Activated naive CD8-positive, alpha-beta T cell treated with anti-CD3 and anti-CD28 coated beads, Interleukin-2, amount 10 ng/mL, durations not matched to agents 7 days and 5 days (primary cell): Measurements from ENCODE around the gene WHAMM. TPM values are rescaled to one million over a fixed set of nuclear protein-coding genes. Genes with fewer than 3 reads are reported as not detected.

Experiments
- ATAC-seq: fragments of 150-1000 bp; cut with Tn5 transposase; one replicate; pipeline ENCODE4 v1.10.0; 2021; ENCODE audit warnings: low read depth, moderate library complexity
- POLR2A ChIA-PET: fragments of 350-600 bp; sonication (Branson Sonifier 250); formaldehyde crosslinking; loops from one replicate; lab custom pipeline; 2021; ENCODE audit warnings: antibody characterized with exemption; lab: Charles Lee
- DNase-seq: peaks from one replicate; pipeline ENCODE4 v3.0.0; 2021
- H3K27ac Mint-ChIP-seq: one replicate; pipeline ENCODE4 v1.8.0; 2022; ENCODE audit warnings: mild to moderate bottlenecking, mixed read lengths
- H3K27me3 Mint-ChIP-seq: one replicate; pipeline ENCODE4 v1.8.0; 2022; ENCODE audit warnings: mild to moderate bottlenecking, moderate library complexity, mixed read lengths
- H3K36me3 Mint-ChIP-seq: one replicate; pipeline ENCODE4 v1.8.0; 2021; ENCODE audit warnings: mild to moderate bottlenecking, mixed read lengths
- H3K4me1 Mint-ChIP-seq: one replicate; pipeline ENCODE4 v1.8.0; 2021; ENCODE audit warnings: mixed read lengths
- H3K4me3 Mint-ChIP-seq: one replicate; pipeline ENCODE4 v1.8.0; 2022; ENCODE audit warnings: mild to moderate bottlenecking, moderate library complexity, mixed read lengths
- H3K9me3 Mint-ChIP-seq: one replicate; pipeline ENCODE4 v1.8.0; 2021; ENCODE audit warnings: mixed read lengths
- total RNA-seq, 2 experiments: library from RNA; stranded (reverse); gene quantifications; one replicate each; pipeline ENCODE4 v1.2.3, GENCODE V29; 2021

WHAMM gene
- total RNA-seq, 2 experiments from 2014 or later = 18.1 to 18.2 TPM

- no peaks in the 10 kb centered on the region for H3K9me3 Mint-ChIP-seq
- peak; percentile 78 for ATAC-seq
- peak overlapping the region; percentile 86 for H3K27ac Mint-ChIP-seq
- peaks cover 26% of the 10 kb centered on the region for H3K4me1 Mint-ChIP-seq
- peaks cover 58% of the 10 kb centered on the region for H3K36me3 Mint-ChIP-seq
- POLR2A ChIA-PET = interaction anchor here (0.9 to 1.5 kb wide), 2 partner anchors 9 to 11 kb away, joined by 4 read pairs; no protein-coding TSS in a partner anchor
- no peak for DNase-seq
- peak overlapping the region; percentile 19 for H3K4me3 Mint-ChIP-seq
- H3K27me3 Mint-ChIP-seq = no peaks in the 10 kb centered on the region
Observed at GRCh38 chr15:82832601-82833361, 23.4 kb downstream of the WHAMM start.

DNA sequence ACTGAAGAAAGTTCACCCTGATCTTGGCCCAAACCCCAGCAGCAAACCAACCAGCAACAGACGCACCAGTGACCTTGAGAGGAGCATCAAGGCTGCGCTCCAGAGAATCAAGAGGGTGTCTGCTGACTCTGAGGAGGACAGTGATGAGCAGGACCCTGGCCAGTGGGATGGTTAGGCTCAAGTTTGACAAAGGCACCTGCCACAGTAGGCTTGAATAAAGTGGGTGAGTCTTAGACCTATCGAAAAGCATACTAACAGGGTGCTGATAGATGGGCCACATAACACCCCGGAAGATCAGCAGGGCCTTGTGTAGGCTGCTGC is 23.9 kb downstream of the WHAMM start:
- ATAC-seq = no peak

GRCh38 chr15:82835391-82835917 is 26.0 kb downstream of the WHAMM start:
- ATAC-seq (no peak), DNase-seq (no peak)
- H3K27ac Mint-ChIP-seq = no peak overlapping the region
- POLR2A ChIA-PET = no interaction called here
- H3K4me3 Mint-ChIP-seq = no peak overlapping the region
- H3K27me3 Mint-ChIP-seq = no peaks in the 10 kb centered on the region
- H3K4me1 Mint-ChIP-seq = peaks cover 21% of the 10 kb centered on the region
- peaks cover 52% of the 10 kb centered on the region for H3K36me3 Mint-ChIP-seq
- H3K9me3 Mint-ChIP-seq = no peaks in the 10 kb centered on the region

More for the DNA sequence above, 23.9 kb downstream of the WHAMM start:
- H3K4me3 Mint-ChIP-seq = no peak overlapping the region
- peaks cover 58% of the 10 kb centered on the region for H3K36me3 Mint-ChIP-seq
- peak overlapping the region; percentile 86 for H3K27ac Mint-ChIP-seq
- no peaks in the 10 kb centered on the region for H3K27me3 Mint-ChIP-seq
- H3K4me1 Mint-ChIP-seq = peaks cover 26% of the 10 kb centered on the region
- POLR2A ChIA-PET = interaction anchor here (0.7 to 1.5 kb wide), 3 partner anchors 9 to 178 kb away, joined by 4 read pairs; no protein-coding TSS in a partner anchor
- DNase-seq = no peak
- no peaks in the 10 kb centered on the region for H3K9me3 Mint-ChIP-seq

DNA sequence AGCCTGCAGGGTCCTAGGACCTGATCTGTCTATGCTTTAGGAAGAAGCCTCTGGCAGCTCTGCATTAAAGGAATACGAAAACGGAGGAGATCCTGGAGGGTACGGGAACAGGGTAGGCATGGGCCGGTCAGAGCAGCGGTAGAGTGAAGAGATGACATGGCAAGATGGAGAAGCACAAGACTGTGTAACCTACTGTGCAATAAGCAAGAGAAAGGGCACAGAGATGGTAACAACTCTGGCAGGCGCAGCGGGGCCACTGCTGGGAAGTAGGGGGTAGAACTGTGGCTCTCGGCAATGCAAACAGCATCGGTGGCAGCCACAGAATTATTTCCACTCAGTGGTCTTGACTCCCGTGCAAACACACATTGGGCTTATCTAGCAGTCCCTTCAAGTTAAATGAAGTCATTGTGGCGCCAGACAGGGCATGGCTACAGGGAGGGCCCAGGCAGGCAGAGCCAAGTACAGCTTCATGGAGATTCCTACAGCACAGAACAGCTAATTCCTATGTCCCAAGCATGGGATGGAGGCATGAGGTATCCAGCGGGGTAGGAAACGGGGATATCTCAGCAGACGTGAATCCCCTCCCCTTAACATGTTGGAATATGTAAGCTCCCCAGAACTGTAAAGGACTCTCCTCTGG is 28.8 kb downstream of the WHAMM start:
- ATAC-seq (no peak), DNase-seq (no peak)
- POLR2A ChIA-PET = no interaction called here
- no peaks in the 10 kb centered on the region for H3K9me3 Mint-ChIP-seq
- no peaks in the 10 kb centered on the region for H3K27me3 Mint-ChIP-seq
- H3K4me3 Mint-ChIP-seq = no peak overlapping the region
- H3K27ac Mint-ChIP-seq = no peak overlapping the region
- peaks cover under 1% of the 10 kb centered on the region for H3K4me1 Mint-ChIP-seq
- H3K36me3 Mint-ChIP-seq = peaks cover 41% of the 10 kb centered on the region

DNA sequence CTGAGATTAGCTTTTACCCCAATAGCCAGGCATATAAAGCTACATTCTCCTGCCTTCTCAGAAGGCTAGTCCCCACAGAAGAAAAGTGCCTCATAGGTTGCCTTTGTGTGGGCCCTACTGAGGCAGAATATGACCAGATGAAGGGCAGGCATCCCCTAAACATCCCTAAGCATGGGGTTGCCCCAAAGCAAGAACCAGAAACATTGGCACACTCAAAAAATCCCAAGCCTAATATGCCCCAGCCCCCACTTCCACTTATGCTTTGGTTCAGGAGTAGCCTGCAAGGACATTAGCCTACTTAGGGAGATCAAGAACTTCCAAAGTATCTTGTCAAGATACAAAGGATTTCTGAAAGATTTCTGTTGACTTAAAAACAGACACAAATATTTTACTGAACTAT is 29.7 kb downstream of the WHAMM start:
- no peaks in the 10 kb centered on the region for H3K9me3 Mint-ChIP-seq
- H3K27me3 Mint-ChIP-seq = no peaks in the 10 kb centered on the region
- DNase-seq = no peak
- POLR2A ChIA-PET = no interaction called here
- no peak for ATAC-seq
- no peak overlapping the region for H3K4me3 Mint-ChIP-seq
- no peak overlapping the region for H3K27ac Mint-ChIP-seq
- H3K36me3 Mint-ChIP-seq = peaks cover 37% of the 10 kb centered on the region
- no peaks in the 10 kb centered on the region for H3K4me1 Mint-ChIP-seq

DNA sequence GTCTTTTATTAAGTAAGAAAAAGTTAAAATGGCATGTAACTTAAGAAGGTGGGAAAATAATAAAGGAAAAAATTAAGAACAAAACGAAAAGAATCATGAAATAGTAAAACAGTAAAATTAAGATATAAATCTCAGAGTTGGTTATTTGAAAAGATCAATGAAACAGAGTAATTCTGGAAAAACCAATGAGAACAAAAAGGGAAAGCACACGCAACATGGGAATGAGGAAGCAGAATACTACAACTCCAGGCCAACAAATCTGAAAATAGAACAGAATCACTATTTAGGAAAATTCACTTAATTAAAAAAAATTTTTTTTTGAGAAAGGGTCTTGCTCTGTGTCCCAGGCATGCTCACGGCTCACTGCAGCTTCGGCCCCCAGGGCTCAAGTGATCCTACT is 30.7 kb downstream of the WHAMM start:
- peaks cover 5% of the 10 kb centered on the region for H3K27me3 Mint-ChIP-seq
- no peaks in the 10 kb centered on the region for H3K9me3 Mint-ChIP-seq
- peaks cover 5% of the 10 kb centered on the region for H3K4me1 Mint-ChIP-seq
- peaks cover 34% of the 10 kb centered on the region for H3K36me3 Mint-ChIP-seq
- no peak for ATAC-seq
- no peak overlapping the region for H3K4me3 Mint-ChIP-seq
- no peak overlapping the region for H3K27ac Mint-ChIP-seq
- DNase-seq = no peak
- POLR2A ChIA-PET = no interaction called here

DNA sequence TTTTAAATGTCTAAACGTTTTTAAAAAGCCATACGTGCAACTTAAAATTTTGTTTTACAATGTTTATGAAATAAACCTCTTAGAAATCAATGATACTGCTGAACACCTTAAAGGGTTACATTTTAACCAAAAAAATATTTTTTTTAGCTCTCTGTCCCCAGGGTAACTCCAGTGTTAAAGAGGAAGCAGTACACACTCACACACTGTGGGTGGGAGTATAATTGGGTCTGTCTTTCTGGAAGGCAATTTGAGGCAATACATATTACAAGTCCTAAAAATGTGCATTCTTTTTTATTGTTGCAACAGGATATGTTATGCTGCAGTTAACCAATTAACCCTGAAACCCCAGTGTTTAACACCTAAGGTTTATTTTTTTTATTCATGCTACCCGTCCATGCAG is 34.1 kb downstream of the WHAMM start:
- DNase-seq = no peak
- H3K27ac Mint-ChIP-seq = no peak overlapping the region
- POLR2A ChIA-PET = interaction anchor here (1.1 kb wide), 1 partner anchor 11 kb away, joined by 4 read pairs; no protein-coding TSS in a partner anchor
- no peak for ATAC-seq
- H3K36me3 Mint-ChIP-seq = peaks cover 10% of the 10 kb centered on the region
- H3K4me3 Mint-ChIP-seq = no peak overlapping the region
- peaks cover 5% of the 10 kb centered on the region for H3K27me3 Mint-ChIP-seq
- H3K9me3 Mint-ChIP-seq = no peaks in the 10 kb centered on the region
- H3K4me1 Mint-ChIP-seq = peaks cover 5% of the 10 kb centered on the region

GRCh38 chr15:82845686-82846085 is 36.3 kb downstream of the WHAMM start:
- no peak overlapping the region for H3K4me3 Mint-ChIP-seq
- ATAC-seq = no peak
- peaks cover 13% of the 10 kb centered on the region for H3K4me1 Mint-ChIP-seq
- peaks cover 5% of the 10 kb centered on the region for H3K27me3 Mint-ChIP-seq
- POLR2A ChIA-PET = no interaction called here
- no peak for DNase-seq
- no peak overlapping the region for H3K27ac Mint-ChIP-seq
- H3K36me3 Mint-ChIP-seq = peaks cover 9% of the 10 kb centered on the region
- H3K9me3 Mint-ChIP-seq = no peaks in the 10 kb centered on the region

GRCh38 chr15:82846621-82847020 is 37.2 kb downstream of the WHAMM start:
- no peak overlapping the region for H3K27ac Mint-ChIP-seq
- ATAC-seq (no peak), DNase-seq (no peak)
- H3K9me3 Mint-ChIP-seq = no peaks in the 10 kb centered on the region
- H3K36me3 Mint-ChIP-seq = peaks cover 7% of the 10 kb centered on the region
- peaks cover 13% of the 10 kb centered on the region for H3K4me1 Mint-ChIP-seq
- no peak overlapping the region for H3K4me3 Mint-ChIP-seq
- H3K27me3 Mint-ChIP-seq = peaks cover 5% of the 10 kb centered on the region
- POLR2A ChIA-PET = no interaction called here

DNA sequence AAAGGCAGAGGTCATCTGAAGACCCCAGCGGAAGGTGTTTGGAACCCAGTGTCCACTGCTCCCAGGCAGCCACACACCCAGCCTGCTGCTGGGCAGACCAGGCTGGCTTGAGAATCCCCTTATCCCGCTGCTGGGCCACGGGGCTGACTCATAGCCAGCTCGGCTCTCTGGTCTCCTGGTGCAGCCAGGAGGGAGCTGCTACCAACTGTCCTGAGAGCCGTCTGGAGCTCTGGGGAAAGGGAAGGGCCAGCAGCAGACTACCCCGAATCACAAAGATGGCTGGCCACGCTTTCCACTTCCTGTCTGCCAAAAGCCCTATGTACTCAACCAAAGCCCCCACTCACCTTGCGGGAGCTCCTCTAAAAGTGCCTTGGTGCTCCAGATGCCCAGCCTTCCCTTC is 38.3 kb downstream of the WHAMM start:
- H3K4me3 Mint-ChIP-seq = no peak overlapping the region
- peaks cover 3% of the 10 kb centered on the region for H3K36me3 Mint-ChIP-seq
- ATAC-seq (no peak), DNase-seq (no peak)
- no peak overlapping the region for H3K27ac Mint-ChIP-seq
- peaks cover 5% of the 10 kb centered on the region for H3K27me3 Mint-ChIP-seq
- peaks cover 14% of the 10 kb centered on the region for H3K4me1 Mint-ChIP-seq
- no peaks in the 10 kb centered on the region for H3K9me3 Mint-ChIP-seq
- POLR2A ChIA-PET = no interaction called here

GRCh38 chr15:82848241-82848993 is 39.0 kb downstream of the WHAMM start:
- no peaks in the 10 kb centered on the region for H3K9me3 Mint-ChIP-seq
- H3K36me3 Mint-ChIP-seq = peaks cover 1% of the 10 kb centered on the region
- DNase-seq (no peak), ATAC-seq (no peak)
- H3K4me3 Mint-ChIP-seq = no peak overlapping the region
- H3K4me1 Mint-ChIP-seq = peaks cover 19% of the 10 kb centered on the region
- peaks cover 5% of the 10 kb centered on the region for H3K27me3 Mint-ChIP-seq
- no peak overlapping the region for H3K27ac Mint-ChIP-seq
- POLR2A ChIA-PET = interaction anchor here (1.7 kb wide), 1 partner anchor 152 kb away, joined by 7 read pairs; no protein-coding TSS in a partner anchor

DNA sequence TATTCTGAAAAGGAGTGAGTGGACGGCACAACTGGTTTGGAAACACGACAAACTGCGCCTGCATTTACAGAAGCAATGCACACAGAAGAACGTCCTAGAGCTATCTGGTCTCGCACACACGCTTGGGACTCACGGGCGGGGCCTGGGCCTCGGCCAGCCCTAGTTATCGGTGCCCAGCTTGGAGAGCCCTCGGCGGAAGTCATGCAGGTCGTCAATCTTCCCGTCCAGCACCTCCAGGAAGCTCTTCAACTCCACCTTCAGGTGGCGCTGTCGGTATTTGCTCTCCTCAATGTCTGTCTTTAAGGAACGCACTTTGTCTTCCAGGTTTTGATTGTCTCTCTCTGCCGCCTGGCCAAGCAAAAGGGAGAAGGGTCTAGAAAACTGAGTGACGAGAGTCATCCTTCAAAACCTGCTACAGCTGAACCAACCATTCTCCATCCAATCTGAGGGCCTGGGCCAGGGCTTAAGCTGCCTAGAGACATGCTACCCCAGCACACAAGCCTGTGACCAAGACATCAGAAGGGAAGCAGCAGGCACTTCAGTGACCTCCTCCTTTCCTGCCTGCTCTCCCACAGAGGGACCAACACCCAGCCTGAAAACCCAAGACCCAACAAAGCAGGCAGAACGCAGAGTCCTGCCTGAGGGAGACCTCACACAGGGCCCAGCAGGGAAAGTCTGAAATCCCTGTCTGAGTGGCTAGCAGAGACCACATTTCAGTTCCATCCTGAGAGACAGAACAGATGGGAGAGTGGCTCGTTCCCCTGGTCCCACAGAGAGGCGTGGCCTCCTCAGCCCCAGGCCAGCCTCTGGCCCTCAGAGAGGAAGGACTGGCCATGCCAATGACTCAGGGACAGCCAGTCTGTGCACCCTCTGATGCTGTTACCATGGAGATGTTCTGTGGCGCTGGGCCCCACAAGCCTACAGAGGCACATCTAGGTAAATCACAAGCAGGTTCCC is 40.4 kb downstream of the WHAMM start:
- H3K27ac Mint-ChIP-seq = peak overlapping the region; percentile 55
- peaks cover 18% of the 10 kb centered on the region for H3K4me1 Mint-ChIP-seq
- peaks cover 1% of the 10 kb centered on the region for H3K36me3 Mint-ChIP-seq
- no peaks in the 10 kb centered on the region for H3K9me3 Mint-ChIP-seq
- peaks cover 2% of the 10 kb centered on the region for H3K27me3 Mint-ChIP-seq
- POLR2A ChIA-PET = interaction anchor here (0.9 to 1.7 kb wide), 2 partner anchors 136 to 150 kb away, joined by 7 read pairs; partner anchors contain the start of gene RAMAC
- ATAC-seq (peak; percentile 75), DNase-seq (peak; percentile 59)
- no peak overlapping the region for H3K4me3 Mint-ChIP-seq
